AG04450 (cell line): ENCODE data around the gene TSEN54. TPM values are rescaled to one million over a fixed set of nuclear protein-coding genes. Genes with fewer than 3 reads are reported as not detected.

Experiments used
- CTCF ChIA-PET: fragments of 300-600, 350-600 bp; formaldehyde crosslinking; extraction: SDS; loops from one replicate; lab custom pipeline; 2022; ENCODE audit warnings: antibody characterized with exemption, inconsistent platforms; lab: Charles Lee
- POLR2A ChIA-PET: fragments of 350-600 bp; formaldehyde crosslinking; extraction: SDS; loops from one replicate; lab custom pipeline; 2021; ENCODE audit warnings: antibody characterized with exemption, inconsistent platforms; lab: Yijun Ruan, JAX
- DNase-seq: peaks from one replicate; pipeline ENCODE4 v3.0.0-alpha.2; 2011; ENCODE audit warnings: low read depth, low spot score
- H3K27ac ChIP-seq: one replicate; pipeline ENCODE4 v1.5.1; 2012; ENCODE audit warnings: low read depth, low read length, control low read depth
- H3K27me3 ChIP-seq: one replicate; pipeline ENCODE4 v1.6.0; 2012; ENCODE audit warnings: low read length; ENCODE audit not compliant: control insufficient read depth, insufficient read depth
- H3K4me3 ChIP-seq: 2 replicates; pipeline ENCODE4 v1.5.1; 2011; ENCODE audit warnings: mild to moderate bottlenecking, low read depth, low read length, control low read depth
- H3K9me3 ChIP-seq: 2 replicates; pipeline ENCODE4 v1.5.1; 2012; ENCODE audit warnings: low read length; ENCODE audit not compliant: control insufficient read depth, insufficient read depth
- CTCF ChIP-seq: IDR thresholded peaks from 2 replicates; pipeline ENCODE4 v1.5.1; 2011; ENCODE audit warnings: low read depth, low read length, control low read depth, inconsistent platforms
- polyA plus RNA-seq: library from polyadenylated mRNA; depleted of rRNA; stranded (reverse); fragments of >200 nt; gene quantifications from 2 replicates; pipeline ENCODE4 v1.2.3, GENCODE V29; 2011

Gene TSEN54
- polyA plus RNA-seq, 1 experiment, result 8.8 TPM

GRCh38 chr17:75521951-75522727 is 5.8 kb downstream of the TSEN54 start:
- peaks cover 11% of the 10 kb centered on the region for H3K27me3 ChIP-seq
- DNase-seq, result no peak
- H3K27ac ChIP-seq, result no peak overlapping the region
- TF ChIP-seq CTCF, result no peak
- H3K9me3 ChIP-seq, result no peaks in the 10 kb centered on the region; the same call in 1 of the 2 replicates
- CTCF ChIA-PET, result no interaction called here
- POLR2A ChIA-PET, result no interaction called here
- H3K4me3 ChIP-seq, result no peak overlapping the region

GRCh38 chr17:75523647-75524046 is 7.3 kb downstream of the TSEN54 start:
- Histone ChIP-seq H3K4me3 (no peak overlapping the region), H3K27me3 (peaks cover 13% of the 10 kb centered on the region), H3K27ac (no peak overlapping the region), H3K9me3 (no peaks in the 10 kb centered on the region; the same call in 1 of the 2 replicates)
- ChIA-PET CTCF (no interaction called here), POLR2A (no interaction called here)
- no peak for TF ChIP-seq CTCF
- no peak for DNase-seq

- Histone ChIP-seq H3K27me3 (peaks cover 16% of the 10 kb centered on the region), H3K27ac (no peak overlapping the region), H3K4me3 (no peak overlapping the region; the same call in 1 of the 2 replicates), H3K9me3 (no peaks in the 10 kb centered on the region; the same call in 1 of the 2 replicates)
- no peak for TF ChIP-seq CTCF
- CTCF ChIA-PET, result interaction anchor here (0.6 kb wide), 1 partner anchor 146 kb away, joined by 5 read pairs; no protein-coding TSS in a partner anchor
- POLR2A ChIA-PET, result interaction anchor here (1.0 kb wide), 1 partner anchor 8 kb away, joined by 4 read pairs; the partner anchor contains the start of gene TSEN54
- DNase-seq, result no peak
These were observed 8.1 kb downstream of the TSEN54 start for GRCh38 chr17:75524269-75524969.

- H3K27me3 ChIP-seq, result peaks cover 16% of the 10 kb centered on the region
- ChIA-PET POLR2A (interaction anchor here (0.6 to 1.0 kb wide), 2 partner anchors 9 to 63 kb away, joined by 4 read pairs; partner anchors contain the start of gene TSEN54), CTCF (interaction anchor here (0.6 kb wide), 2 partner anchors 145 to 1099 kb away, joined by 4 to 5 read pairs; no protein-coding TSS in a partner anchor)
These were observed 8.9 kb downstream of the TSEN54 start, which contains the start of gene LLGL2 for GRCh38 chr17:75524970-75525805. TSS of gene LLGL2 (plus strand) at chr17:75525697. CDS start at chr17:75543427, 17,730 bp downstream.

More at GRCh38 chr17:75524970-75525805, 8.9 kb downstream of the TSEN54 start, which contains the start of gene LLGL2:
- DNase-seq, result no peak
- Histone ChIP-seq H3K4me3 (peak within 1 kb of the TSS; percentile 49), H3K9me3 (no peaks in the 10 kb centered on the region; the same call in 1 of the 2 replicates), H3K27ac (no peak within 1 kb of the TSS)
- TF ChIP-seq CTCF, result 0 out of 2 replicates have a peak, but pooled peaks have one; percentile 16
